Body of pancreas (tissue), 4 donors: ENCODE results near the gene RHBDD3.

ENCODE experiments used
- POLR2A ChIP-seq, 3 donors: fragments of 450-650 bp; IDR thresholded peaks; one replicate each; pipeline ENCODE4 v1.6.1; 2016; ENCODE audit warnings: antibody characterized with exemption in 3 of 3, mild to moderate bottlenecking in 2 of 3
- TF ChIP-seq, protein P1 (sequence below), 7 experiments: fragments of 450-650 bp in 4 of 7; fragments of 200-600 bp in 3 of 7; sonication (generic) in 3 of 7; IDR thresholded peaks; one replicate each; pipeline ENCODE4 v1.5.1; 2016 to 2019; ENCODE audit warnings: antibody characterized with exemption in 7 of 7

DNA sequence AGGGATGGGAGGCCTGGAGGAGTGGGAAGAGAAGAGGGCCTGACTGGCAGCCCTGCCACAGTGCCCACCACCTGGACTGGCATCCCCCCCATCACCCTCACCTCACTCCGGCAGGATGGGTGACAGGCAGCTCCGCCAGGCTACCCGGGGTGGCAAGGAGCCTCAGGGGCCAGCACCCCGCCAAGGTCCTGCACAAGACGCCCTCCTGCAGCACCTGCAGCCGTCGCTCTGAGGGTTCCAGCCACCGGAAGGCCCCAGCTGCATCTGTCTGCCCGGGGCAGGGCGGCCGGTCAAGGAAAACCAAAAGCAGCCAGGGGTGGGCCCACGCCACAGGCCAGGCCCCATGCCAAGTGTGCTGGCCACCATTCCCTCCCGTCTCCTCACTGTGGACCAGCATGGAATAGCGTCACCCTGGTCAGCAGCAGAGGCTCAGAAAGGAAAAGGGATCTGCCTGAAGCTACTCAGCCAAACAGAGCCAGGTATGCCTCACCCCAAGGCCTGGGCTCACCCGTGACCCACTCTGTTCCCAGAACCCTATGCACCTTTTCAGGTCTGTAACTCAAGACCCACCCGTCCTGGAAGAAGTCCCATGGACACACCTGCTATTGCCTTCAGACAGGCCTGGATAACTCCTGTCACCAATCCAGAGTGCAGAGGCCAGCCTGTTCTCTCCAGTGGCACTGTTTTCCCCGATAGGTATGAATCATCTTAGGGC is 7.0 kb downstream of the RHBDD3 start:
- TF ChIP-seq, protein P1, sequence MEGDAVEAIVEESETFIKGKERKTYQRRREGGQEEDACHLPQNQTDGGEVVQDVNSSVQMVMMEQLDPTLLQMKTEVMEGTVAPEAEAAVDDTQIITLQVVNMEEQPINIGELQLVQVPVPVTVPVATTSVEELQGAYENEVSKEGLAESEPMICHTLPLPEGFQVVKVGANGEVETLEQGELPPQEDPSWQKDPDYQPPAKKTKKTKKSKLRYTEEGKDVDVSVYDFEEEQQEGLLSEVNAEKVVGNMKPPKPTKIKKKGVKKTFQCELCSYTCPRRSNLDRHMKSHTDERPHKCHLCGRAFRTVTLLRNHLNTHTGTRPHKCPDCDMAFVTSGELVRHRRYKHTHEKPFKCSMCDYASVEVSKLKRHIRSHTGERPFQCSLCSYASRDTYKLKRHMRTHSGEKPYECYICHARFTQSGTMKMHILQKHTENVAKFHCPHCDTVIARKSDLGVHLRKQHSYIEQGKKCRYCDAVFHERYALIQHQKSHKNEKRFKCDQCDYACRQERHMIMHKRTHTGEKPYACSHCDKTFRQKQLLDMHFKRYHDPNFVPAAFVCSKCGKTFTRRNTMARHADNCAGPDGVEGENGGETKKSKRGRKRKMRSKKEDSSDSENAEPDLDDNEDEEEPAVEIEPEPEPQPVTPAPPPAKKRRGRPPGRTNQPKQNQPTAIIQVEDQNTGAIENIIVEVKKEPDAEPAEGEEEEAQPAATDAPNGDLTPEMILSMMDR (IDR thresholded peaks at IDR 0.05) = no peak
- TF ChIP-seq POLR2A (IDR thresholded peaks at IDR 0.05) = no peak
